Brain microvascular endothelial cell (primary cell): ENCODE measurements around the gene SNCG.
"Not testable (repeated sequence)": the region's sequence is repeated elsewhere in the genome, so short reads cannot be mapped to it uniquely, and the experiment has no call there.

ENCODE experiments used
- DNase-seq: peaks from one replicate; pipeline ENCODE4 v3.0.0-alpha.2; 2020
- H3K27ac ChIP-seq: fragments of 250-450 bp; sonication (Bioruptor Pico); 2 replicates; pipeline ENCODE4 v1.5.1; 2020; ENCODE audit warnings: mild to moderate bottlenecking, moderate library complexity
- H3K27me3 ChIP-seq: fragments of 250-450 bp; sonication (Bioruptor Pico); replicated peaks from 2 replicates; pipeline ENCODE4 v1.5.1; 2020; ENCODE audit warnings: mild to moderate bottlenecking
- H3K36me3 ChIP-seq: fragments of 250-450 bp; sonication (Bioruptor Pico); replicated peaks from 2 replicates; pipeline ENCODE4 v1.5.1; 2020; ENCODE audit warnings: mild to moderate bottlenecking
- H3K4me3 ChIP-seq: 2 replicates; pipeline ENCODE4 v1.5.1; 2011; ENCODE audit warnings: low read depth, mild to moderate bottlenecking, control low read depth, low read length, moderate library complexity
- CTCF ChIP-seq: IDR thresholded peaks from 2 replicates; pipeline ENCODE4 v1.5.1; 2011; ENCODE audit warnings: low read depth, mild to moderate bottlenecking, moderate library complexity, low read length, control low read depth, inconsistent platforms; ENCODE audit errors: missing control alignments
- in situ Hi-C: cut with HindIII; loops from 2 replicates; pipeline ENCODE4 v1.10.0; 2017; ENCODE audit warnings: low sequenced_read_pairs, low pct_ligation_motif_present

Gene SNCG

DNA sequence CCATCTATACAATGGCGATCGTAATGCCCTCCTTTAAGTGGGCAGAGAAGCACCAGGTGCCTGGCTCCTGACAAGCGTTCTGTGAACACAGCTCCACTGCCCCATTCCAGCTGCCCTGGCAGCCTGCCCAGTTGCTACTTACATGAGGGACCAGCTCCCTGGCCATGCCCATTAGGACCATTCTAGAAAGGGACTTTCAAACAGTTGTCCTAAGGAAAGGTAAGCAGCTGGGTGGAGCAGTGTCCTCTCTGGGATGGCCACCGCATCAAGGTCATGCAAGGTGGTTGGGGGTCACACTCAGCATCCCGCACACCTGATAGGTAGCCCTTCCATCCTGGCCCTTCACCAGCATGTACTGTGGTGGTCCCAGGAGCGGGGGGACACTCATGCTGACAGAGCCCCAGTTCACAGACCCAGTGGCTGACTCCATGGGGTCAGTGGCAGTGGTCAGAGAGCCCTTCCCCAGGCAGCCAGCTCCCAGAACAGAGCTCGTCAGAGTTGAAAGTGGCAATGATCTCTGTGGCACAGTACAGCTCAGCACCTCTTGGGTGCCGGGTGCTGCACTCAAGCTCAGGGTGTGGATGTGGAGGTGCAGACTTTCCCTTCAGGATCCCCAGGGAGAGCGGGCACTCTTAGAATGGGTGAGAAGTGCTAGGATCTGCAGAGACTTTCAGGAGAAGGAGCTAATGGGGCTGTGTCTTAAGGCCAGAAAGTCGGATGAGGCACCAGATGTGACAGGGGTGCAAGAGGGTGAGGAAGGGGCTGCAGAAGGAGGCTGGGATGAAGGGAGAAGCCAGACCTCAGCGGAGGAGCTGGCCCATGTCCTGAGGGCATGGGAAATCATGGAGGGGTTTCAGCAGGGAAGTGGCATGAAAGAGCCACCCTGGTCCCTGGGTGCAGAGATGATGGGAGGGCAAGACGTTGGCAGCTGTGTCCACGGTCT, 11.9 kb upstream of the SNCG start:
- no peaks in the 10 kb centered on the region for H3K27me3 ChIP-seq
- H3K36me3 ChIP-seq = no peaks in the 10 kb centered on the region
- TF ChIP-seq CTCF = no peak
- in situ Hi-C loops = no loop called here
- H3K27ac ChIP-seq = no peak overlapping the region
- H3K4me3 ChIP-seq = no peak overlapping the region
- no peak for DNase-seq

- in situ Hi-C loops, H3K27me3 ChIP-seq, H3K4me3 ChIP-seq, H3K27ac ChIP-seq, DNase-seq, H3K36me3 ChIP-seq: not testable (repeated sequence)
Observed at GRCh38 chr10:86947806-86948205, 10.6 kb upstream of the SNCG start.

- no peaks in the 10 kb centered on the region for H3K36me3 ChIP-seq
- no peak overlapping the region for H3K27ac ChIP-seq
- H3K27me3 ChIP-seq = no peaks in the 10 kb centered on the region
- DNase-seq = no peak
- TF ChIP-seq CTCF = no peak
- in situ Hi-C loops = no loop called here
- no peak overlapping the region for H3K4me3 ChIP-seq
Observed at GRCh38 chr10:86950349-86950748, 8.1 kb upstream of the SNCG start.

DNA sequence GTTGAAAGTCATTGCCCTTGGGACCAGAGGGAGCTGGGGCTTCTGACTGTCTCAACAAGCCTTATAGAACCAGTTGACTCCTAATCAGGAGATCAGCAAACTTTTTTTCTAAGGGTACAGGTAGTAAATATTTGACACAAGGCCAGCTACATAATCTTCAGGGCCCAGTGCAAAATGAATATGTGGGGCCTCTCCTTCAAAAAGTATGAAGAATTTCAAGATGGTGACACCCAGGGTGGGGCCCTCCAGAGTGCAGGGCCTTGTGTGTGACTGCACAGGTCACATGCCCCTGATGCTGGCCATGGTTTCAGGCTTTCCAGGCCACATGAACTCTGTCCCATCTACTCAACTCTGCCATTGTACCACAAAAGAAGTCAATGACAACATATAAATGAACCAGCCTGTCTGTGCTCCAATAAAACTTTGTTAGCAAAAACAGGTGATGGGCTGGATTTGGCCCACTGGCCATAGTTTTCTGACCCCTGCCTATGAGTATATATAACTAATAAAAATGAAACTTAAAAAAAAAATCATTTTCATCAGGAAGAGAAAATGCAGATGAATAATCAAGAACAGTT, 7.1 kb upstream of the SNCG start:
- no peak for DNase-seq
- in situ Hi-C loops = no loop called here
- no peak overlapping the region for H3K27ac ChIP-seq
- no peak for TF ChIP-seq CTCF
- H3K4me3 ChIP-seq = no peak overlapping the region
- no peaks in the 10 kb centered on the region for H3K36me3 ChIP-seq
- H3K27me3 ChIP-seq = no peaks in the 10 kb centered on the region

DNA sequence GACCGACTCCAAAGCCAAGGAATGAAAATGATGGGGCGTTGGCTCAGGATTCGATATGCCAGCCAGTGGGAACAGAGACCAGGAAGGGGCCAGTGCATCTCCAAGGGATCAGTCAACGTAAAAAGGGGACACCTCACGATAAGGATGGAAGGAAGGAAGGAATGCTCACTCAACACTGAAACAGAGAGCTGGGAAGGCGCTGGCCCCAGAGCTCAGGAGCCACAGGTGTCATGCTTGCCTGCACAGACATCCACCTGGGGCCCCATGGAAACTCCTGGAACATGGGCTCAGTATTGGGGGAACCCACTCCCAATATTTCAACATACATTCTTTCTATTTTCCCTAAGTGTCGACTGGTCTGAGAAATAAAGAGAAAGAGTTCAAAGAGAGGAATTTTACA, 6.3 kb upstream of the SNCG start:
- no peaks in the 10 kb centered on the region for H3K27me3 ChIP-seq
- H3K27ac ChIP-seq = no peak overlapping the region
- H3K4me3 ChIP-seq = no peak overlapping the region
- DNase-seq = no peak
- no peak for TF ChIP-seq CTCF
- in situ Hi-C loops = no loop called here
- H3K36me3 ChIP-seq = no peaks in the 10 kb centered on the region

GRCh38 chr10:86952697-86953096, 5.7 kb upstream of the SNCG start:
- in situ Hi-C loops, H3K27ac ChIP-seq, H3K36me3 ChIP-seq, H3K4me3 ChIP-seq, DNase-seq, H3K27me3 ChIP-seq: not testable (repeated sequence)
